ENCODE data around the gene MTRFR.
"Not testable (repeated sequence)": the region's sequence is repeated elsewhere in the genome, so short reads cannot be mapped to it uniquely, and the experiment has no call there.

The MTRFR gene

DNA sequence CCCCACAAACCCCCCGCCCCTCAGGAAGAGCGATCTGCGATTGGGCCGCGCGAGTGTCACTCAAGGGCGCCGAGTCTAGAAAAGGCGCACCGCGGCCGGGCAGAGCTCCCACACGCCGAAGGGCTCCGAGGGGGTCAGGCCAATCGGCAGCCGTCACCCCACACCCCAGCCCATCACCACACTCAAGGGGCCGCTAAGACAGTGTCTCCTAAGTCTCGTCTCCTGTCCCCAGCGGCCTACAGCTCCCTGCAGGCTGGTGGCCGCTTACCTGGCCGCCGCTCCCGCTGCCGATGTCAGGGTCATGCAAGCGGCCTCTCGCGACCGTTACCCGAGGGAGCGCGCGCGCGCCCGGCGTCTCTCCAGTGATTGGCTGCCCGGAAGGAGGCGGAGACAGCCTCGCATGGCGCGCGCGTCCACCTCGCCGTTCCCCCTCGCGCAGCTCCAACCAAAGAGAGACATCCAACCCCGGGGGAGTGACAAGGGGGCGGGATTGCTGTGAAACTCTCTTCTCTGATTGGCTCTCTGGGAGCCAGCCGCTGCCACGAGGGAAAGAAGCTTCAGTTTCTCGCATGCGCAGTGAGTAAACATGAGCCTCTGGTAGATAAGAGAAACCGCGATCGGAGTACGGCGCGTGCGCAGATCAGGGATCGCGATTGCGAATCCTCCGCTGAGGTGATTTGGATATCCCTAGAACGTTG is at the start of gene MTRFR, which contains the start of gene MPHOSPH9:
Gene MTRFR, plus strand, starts transcription at position 630 of the 698 bp plus-strand sequence. CDS start 20,239 bp downstream, outside the sequence.
Gene MPHOSPH9, minus strand, starts transcription at position 335 of the 698 bp plus-strand sequence. CDS start 2,777 bp downstream, outside the sequence.
- peak; percentile 99 for DNase-seq

DNA sequence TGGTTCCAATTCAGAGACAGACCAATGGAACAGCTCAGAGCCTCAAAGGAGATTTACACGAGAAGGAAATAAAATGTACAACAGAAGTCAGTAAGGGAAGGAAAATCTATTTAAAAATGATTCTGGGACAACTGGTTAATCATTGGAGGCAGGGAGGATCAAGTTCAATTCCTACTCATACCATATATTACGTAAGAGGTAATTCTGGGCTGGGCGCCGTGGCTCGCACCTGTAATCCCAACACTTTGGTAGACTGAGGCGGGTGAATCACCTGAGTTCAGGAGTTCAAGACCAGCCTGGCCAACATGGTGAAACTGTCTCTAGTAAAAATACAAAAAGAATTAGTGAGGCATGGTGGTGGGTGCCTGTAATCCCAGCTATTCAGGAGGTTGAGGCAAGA is 45.6 kb upstream of the MTRFR start:
- no peak for DNase-seq

DNA sequence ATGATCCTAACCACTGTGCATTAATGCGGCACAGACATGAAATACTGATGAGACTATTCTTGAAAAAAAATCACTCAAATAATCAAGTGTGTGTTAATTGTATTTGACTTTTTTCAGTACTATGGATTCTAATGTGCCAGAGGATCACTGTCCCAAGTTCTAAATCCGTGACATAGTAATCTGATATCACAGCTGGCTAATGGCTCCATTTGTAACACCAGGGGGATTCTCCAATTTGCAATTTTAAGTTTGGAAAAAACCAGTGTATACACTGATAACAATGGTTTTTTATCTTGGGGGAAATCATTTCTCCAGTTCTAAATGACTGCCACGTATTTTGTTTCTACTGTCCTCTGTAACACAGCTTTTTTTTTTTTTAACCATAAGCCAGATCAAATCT is 33.3 kb upstream of the MTRFR start:
- no peak for DNase-seq

DNA sequence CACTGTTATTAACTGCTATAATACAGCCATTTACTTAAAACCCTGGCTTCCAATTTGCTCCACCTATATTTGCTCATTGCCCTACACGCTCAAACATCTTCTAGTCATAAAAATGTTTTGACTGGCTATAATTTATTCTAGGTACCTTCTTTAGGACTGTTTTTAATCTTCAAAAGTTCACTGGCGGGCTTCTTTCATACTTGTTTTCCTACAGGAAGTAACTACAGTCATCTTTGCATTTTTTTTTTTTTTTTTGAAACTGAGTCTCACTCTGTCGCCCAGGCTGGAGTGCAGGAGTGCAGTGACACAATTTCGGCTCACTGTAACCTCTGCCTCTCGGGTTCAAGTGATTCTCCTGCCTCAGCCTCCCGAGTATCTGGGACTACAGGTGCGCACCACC is 32.8 kb upstream of the MTRFR start:
- peak; percentile 18 for DNase-seq

DNA sequence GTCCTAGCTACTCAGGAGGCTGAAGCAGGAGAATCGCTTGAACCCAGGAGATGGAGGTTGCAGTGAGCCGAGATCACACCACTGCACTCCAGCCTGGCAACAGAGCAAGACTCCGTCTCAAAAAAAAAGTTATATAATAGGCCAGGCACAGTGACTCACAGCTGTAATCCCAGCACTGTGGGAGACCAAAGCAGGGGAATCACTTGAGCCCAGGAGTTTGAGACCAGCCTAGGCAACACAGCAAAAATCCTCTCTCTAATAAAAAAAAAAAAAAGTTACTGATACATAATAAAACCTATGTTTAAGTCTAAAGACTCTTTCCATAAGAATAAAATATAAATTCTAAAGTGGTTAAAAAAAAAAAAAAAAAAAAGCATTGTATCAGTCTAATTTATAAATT is 26.4 kb upstream of the MTRFR start:
- not testable (repeated sequence) for DNase-seq

DNA sequence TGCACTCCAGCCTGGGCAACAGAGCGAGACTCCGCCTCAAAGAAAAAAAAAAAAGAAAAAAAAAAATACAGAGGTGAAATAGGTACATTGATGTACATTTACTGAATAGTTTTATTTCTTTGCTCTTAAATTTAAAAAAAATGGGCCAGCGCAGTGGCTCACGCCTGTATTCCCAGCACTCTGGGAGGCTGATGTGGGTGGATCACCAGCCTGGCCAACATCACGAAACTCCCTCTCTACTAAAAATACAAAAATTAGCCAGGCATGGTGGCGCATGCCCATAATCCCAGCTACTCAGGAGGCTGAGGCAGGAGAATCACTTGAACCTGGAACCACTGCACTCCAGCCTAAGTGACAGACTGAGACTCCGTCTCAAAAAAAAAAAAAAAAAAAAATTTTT is 25.4 kb upstream of the MTRFR start:
- not testable (repeated sequence) for DNase-seq

DNA sequence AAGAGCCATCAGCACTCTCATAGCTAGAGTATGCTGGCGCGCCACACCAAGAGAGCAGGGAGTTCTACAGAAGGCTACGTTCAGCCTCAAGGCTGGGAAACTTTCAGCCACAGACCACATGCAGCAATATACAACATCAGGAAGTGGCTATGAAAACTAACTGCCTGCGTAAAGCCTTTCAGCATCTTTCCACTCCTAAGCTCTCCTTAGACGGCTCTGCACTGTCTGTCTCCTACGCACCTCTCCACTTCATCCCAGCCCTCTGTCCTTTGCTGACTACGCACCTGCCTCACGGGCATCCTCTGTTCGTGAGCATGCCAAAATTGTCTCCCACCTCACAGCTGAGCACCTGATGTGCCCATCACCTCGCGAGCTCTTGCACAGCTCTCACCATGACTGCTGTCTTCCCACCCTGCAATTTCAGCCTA is 10.0 kb upstream of the MTRFR start:
- peak; percentile 71 for DNase-seq

DNA sequence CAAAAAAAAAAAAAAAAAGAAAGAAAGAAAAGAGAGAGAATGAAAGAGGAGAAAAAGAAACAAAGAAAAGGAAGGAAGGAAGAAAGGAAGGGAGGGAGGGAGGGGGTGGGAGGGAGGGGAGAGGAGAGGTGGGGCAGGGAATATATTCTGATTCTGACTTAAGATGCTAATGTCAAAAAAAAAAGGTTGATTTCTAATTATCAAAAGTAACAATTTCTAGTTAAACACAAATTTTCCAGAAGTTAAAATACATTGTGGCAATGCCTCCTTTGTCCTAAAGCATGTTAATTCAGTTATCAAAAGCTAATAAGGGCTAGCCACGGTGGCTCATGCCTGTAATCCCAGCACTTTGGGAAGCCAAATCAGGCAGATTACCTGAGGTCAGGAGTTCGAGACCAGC is 7.8 kb upstream of the MTRFR start:
- DNase-seq = no peak

DNA sequence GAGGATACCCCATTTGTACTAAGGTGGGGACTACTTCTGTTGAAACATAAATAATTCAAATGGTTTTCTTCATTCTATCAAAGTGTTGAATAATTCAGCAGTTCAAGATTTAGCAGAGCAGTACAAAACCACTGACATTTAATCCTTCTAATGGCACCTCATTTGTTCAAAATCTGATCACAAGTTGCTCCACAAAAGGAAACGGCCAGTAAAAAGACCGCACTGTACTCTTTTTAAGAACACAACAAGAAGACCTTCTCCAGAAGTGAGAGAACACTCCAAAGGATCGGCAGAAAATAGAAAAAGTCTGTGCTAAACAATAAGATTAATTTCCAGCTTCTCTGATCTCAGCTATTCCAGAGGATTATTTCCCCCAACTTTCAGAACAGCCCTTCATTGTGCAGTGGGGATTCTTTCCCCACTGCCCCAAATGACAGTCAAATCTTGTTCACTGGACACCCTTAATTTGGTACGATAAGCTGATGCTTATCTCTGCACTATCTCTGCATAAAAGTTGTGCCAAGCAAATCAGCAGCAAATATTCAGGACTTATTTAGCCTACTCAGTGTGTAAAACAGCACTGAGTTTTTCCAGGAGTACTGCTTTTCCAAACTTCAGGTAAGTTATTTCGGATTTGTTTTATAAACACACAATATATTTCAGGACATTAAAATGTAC is 5.5 kb upstream of the MTRFR start:
- no peak for DNase-seq

DNA sequence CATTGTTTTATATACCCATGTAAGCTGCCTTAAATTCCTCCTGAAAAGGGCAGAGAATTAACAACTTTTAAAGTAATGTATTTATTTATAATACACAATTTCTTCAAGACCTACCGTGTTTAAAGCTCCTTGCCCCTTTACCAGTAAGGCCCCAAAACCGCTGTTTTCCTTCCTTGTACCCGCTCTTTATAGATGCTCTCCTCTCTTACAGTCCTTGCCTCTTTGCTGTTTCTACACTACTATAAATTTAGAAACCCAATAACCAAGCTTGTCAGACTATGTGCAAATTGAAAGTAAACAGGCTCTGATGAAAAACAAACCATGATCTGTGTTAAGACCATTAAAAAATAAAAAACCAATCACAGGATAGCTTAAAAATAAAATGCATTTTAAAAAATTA is 4.2 kb upstream of the MTRFR start:
- no peak for DNase-seq

DNA sequence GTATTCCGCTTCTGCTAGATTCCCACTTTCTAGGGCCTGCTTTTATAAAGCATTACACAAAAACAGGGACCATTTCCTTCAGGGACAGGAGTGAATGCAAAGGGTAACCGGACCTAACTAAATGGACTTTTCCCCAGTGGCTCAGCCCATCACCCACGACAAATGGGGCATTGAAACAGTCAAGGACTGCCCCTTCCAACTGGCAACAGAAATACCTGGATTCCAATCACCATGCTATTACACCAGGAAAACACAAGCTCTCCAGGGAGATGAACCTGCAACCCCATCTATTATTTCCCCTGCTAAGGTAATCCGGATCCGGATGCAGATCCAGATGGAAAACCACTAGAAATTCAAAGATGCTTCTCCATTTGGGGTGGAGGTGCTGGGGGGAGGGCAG is 1.3 kb upstream of the MTRFR start:
- no peak for DNase-seq

DNA sequence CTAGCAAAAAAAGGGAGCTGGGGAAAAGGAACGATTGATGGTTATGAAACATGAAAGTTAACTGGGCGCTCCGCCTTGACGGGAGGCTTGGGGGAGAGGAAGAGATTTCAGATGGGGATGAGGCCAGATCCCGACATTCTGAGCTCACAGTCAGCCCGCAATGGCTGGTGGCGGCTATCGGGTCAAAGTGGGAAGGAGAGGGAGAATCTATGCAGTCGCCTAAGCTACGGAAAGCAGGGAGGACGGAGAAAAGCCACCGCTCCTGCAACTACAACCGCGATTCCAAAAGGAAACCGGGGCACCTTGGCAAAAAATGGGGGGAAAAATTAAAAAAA is 797 bp upstream of the MTRFR start:
- no peak for DNase-seq

DNA sequence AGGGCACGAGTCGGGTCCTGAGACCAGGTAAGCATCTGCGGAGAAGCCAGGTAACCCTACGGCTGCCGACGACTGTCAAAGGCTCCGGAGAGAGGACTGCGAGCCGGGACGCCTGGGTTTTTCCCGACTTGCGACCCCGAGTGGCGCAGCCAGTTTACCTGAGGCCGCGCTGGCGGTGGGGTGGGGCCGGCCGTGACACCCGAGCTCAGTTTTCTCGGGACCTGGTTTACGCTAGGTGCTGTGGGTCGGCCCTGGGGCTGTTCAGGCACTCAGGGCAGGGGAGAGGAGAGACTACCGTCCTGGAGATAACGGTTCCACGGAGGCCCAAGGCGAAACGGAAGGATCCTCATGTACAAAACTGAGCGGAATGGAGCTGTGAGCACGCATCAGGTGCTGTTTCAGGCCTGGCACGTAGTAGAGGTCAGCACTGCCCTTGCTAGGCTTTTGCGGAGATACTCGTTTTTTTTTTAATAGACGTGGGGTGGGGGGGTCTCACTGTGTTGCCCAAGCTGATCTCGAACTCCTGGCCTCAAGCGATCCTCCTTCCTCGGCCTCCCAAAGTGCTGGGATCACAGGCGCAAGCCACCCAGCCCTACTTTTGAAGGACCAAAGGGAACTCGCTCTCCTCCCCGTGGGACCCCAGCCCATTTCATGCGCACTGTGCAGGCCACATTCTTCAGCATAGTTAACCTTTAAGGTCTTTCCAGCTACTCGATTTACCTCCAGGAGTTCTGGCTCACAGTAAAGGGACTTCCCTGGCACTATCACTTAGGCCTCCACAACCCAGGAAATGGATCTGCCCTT is 471 bp downstream of the MTRFR start:
- DNase-seq = no peak

DNA sequence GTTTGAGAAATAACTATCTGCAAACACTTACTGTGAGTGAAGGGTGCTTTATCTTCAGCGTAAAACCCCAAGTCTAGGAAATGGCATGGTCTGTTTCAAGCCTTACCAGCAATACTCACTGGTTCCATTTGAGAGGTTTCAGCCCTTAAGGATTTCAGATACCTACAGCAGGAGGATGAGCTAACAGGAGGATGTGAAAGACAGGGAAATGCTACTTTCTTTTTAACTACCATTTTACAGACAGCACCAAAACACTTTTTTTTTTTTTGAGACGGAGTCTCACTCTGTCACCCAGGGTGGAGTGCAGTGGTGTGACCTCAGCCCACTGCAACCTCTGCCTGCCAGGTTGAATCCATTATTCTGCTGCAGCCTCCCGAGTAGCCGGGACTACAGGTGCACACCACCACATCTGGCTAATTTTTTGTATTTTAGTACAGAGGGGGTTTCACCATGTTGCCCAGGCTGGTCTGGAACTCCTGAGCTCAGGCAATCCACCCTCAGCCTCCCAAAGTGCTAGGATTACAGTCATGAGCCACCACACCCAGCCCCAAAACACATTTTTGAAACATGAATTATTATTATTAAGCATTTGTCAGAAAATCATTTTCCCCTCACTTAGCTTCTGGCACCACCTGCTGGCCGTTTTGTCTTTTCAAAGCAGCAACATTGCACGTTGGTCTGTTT is 4.6 kb downstream of the MTRFR start:
- peak; percentile 81 for DNase-seq

DNA sequence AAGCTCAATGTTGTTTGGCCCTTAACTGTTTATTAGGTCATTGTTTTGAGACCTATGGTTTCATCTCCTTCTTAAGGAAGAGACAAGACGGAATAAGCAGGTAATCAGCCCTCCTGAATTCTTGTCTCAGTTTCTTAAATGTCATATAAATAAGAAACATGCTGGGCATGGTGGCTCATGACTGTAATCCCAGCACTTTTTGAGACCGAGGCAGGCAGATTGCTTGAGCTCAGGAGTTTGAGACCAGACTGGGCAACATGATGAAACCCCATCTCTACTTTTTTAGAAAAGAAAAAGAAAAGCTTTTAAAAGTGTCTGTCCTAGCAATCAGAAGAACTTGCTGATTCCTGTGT is 5.1 kb downstream of the MTRFR start:
- no peak for DNase-seq

DNA sequence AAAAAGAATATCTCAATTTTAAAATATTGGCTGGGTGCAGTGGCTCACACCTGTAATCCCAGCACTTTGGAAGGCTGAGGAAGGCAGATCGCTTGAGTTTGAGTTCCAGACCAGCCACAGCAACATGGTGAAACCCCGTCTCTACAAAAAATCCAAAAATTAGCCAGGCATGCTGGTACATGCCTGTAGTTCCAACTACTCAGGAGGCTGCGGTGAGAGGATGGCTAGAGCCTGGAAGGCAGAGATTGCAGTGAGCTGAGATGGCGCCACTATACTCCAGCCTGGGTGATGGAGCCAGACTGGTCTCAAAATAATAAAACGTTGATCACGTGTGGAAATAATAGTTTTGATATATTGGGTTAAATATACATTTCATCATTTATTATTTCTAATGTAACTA is 5.7 kb downstream of the MTRFR start:
- no peak for DNase-seq

DNA sequence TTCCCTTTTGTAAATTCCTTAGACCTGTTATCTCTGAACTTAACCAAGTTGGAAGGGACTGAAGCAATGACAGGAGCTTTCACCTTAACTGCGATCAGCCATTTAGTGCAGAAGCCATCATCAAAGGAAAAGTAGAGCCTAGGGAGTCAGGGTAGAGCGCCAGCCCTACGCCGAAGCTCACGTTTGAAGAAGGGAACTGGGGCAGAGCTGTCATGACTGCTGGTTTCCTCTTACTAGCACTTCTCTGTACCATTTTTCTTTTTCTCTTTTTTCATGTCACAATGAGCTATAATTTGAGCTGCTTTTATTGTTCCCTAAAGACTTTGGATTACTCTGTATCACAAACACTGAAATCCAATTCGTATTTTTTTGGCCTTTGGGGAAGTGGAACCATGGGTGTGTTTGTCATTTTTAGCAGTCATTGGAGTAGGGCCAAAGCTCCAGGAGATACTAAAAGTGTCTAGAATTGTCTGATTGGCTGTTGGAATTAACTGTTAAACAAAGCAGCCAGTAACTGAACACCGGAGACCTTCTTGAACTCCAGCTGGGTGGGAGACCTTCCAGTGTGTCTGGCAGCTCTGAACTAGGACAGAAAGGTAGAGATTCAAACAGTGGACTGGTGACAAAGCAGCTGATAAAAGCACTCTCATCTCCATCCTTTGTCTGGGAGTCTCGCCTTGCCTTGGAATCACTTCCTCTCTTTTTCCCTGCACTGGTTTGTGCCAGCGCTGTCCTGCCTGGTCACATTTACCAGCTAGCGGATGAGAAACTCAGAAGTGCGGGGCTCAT is 9.1 kb downstream of the MTRFR start:
- no peak for DNase-seq

DNA sequence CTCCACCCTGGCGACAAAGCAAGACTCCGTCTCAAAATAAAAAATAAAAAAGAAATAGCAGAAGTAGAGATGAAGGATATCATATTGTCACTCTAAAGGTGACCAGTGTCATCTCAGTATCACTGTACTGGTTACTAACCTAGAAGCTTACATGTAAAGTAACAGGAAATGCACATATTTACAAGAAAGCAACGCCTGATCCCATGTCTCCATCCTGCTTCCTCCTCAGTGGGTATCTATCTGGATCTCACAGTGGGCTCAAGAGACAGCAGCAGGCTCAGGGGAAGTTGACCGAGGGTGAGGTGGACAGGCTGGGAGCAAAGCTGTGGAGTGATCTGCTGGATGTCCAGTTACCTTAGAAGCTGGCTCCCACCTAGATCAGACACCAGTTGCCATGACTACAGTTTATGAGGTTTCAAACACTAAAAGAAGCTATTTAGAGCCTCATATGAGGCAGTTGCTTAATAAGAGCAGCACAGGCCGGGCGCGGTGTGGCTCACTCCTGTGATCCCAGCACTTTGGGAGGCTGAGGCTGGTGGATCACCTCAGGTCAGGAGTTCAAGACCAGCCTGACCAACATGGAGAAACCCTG is 10.5 kb downstream of the MTRFR start:
- DNase-seq = no peak

DNA sequence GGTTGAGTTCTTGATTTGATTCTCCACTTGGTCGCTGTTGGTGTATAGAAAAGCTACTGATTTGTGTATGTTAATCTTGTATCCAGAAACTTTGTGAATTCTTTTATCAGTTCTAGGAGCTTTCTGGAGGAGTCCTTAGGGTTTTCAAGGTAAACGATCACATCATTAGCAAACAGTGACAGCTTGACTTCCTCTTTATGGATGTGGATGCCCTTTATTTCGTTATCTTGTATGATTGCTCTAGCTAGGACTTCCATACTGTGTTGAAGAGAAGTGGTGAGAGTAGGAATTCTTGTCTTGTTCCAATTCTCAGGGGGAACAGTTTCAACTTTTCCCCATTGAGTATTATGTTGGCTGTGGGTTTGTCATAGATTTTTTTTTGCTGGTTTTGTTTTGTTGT is 12.4 kb downstream of the MTRFR start:
- no peak for DNase-seq

DNA sequence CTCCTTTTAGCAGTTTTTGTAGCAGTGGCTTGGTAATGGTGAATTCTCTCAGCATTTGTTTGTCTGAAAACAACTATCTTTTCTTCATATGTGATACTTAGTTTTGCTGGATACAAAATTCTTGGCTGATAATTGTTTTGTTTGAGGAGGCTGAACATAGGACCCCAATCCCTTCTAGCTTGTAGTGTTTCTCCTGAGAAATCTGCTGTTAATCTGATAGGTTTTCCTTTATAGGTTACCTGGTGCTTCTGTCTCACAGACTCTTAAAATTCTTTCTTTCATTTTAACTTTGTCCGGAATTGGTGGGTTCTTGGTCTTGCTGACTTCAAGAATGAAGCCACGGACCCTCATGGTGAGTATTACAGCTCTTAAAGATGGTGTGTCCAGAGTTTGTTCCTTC is 14.9 kb downstream of the MTRFR start:
- DNase-seq = not testable (repeated sequence)

DNA sequence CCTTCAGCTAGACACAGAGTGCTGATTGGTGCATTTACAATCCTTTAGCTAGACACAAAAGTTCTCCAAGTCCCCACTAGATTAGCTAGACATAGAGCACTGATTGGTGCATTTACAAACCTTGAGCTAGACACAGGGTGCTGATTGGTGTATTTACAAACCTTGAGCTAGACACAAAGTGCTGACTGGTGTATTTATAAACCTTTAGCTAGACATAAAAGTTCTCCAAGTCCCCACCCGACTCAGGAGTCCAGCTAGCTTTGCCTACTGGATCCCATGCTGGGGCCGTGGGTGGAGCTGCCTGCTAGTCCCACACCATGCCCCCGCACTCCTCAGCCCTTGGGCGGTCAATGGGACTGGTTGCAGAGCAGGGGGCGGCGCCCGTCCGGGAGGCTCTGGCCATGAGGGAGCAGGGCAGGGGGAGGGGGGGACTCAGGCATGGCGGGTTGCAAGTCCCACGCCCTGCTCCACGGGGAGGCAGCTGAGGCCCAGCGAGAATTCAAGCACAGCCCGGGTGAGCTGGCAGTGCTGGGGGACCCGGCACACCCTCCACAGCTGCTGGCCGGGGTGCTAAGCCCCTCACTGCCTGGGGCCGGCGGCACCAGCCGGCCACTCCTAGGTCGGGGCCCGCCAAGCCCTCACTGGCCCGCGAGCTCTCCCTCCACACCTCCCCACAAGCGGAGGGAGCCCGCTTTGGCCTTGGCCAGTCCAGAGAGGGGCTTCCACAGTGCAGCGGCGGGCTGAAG is 15.9 kb downstream of the MTRFR start:
- DNase-seq = not testable (repeated sequence)
